Upper lobe of left lung (tissue), 6 donors: Measurements from ENCODE around the gene TMPRSS4. TPM values are rescaled to one million over a fixed set of nuclear protein-coding genes. Genes with fewer than 3 reads are reported as not detected.
A peak's percentile ranks its signal among the peaks of the same experiment; 100 is the strongest.

Experiments
- ATAC-seq, 2 donors: fragments of 200-7000 bp; cut with Tn5 transposase; one replicate each; pipeline ENCODE4 v1.9.1; 2022; ENCODE audit warnings: mild to moderate bottlenecking in 2 of 2, moderate library complexity in 2 of 2; ENCODE audit not compliant: low FRiP score in 2 of 2
- DNase-seq, 2 donors: peaks; one replicate each; pipeline ENCODE4 v3.0.0-alpha.2; 2019 to 2020
- H3K27ac ChIP-seq, 4 donors: fragments of 200-600 bp; sonication (generic); one replicate each; pipeline ENCODE4 v1.5.1; 2016 to 2019
- H3K27me3 ChIP-seq, 4 donors: fragments of 200-600 bp; sonication (generic); one replicate each; pipeline ENCODE4 v1.5.1; 2017 to 2019
- H3K36me3 ChIP-seq, 4 donors: fragments of 200-600 bp; sonication (generic); one replicate each; pipeline ENCODE4 v1.5.1; 2016 to 2019
- H3K4me1 ChIP-seq, 4 donors: fragments of 200-600 bp; sonication (generic); one replicate each; pipeline ENCODE4 v1.5.1; 2018 to 2019
- H3K4me3 ChIP-seq, 4 donors: fragments of 200-600 bp; sonication (generic); one replicate each; pipeline ENCODE4 v1.5.1; 2017 to 2019; ENCODE audit warnings: mild to moderate bottlenecking in 2 of 4, moderate library complexity in 1 of 4
- H3K9me3 ChIP-seq, 4 donors: fragments of 200-600 bp; sonication (generic); one replicate each; pipeline ENCODE4 v1.5.1; 2018 to 2019
- EP300 ChIP-seq, 4 donors: sonication (generic); formaldehyde crosslinking; IDR thresholded peaks; one replicate each; pipeline ENCODE4 v1.5.1; 2017; ENCODE audit warnings: antibody characterized with exemption in 4 of 4, control low read depth in 2 of 4
- POLR2A ChIP-seq, 4 donors: fragments of 450-650 bp; IDR thresholded peaks; one replicate each; pipeline ENCODE4 v1.5.1; 2016 to 2017; ENCODE audit warnings: antibody characterized with exemption in 4 of 4, mild to moderate bottlenecking in 2 of 4
- POLR2AphosphoS5 ChIP-seq, 2 donors: sonication (generic); formaldehyde crosslinking; IDR thresholded peaks; one replicate each; pipeline ENCODE4 v1.5.1; 2017; ENCODE audit warnings: antibody characterized with exemption in 2 of 2
- WGBS, 2 donors: methylation state at CpG; one replicate each; pipeline ENCODE4 v1.1.5; 2017 to 2018; 5-methylcytosine and 5-hydroxymethylcytosine counted together
- total RNA-seq, 6 donors: library from RNA; depleted of rRNA in 4 of 6; stranded (reverse); fragments of >200 nt in 4 of 6; gene quantifications; one replicate each; pipeline versions ENCODE4 v1.1.0 to v1.2.1, GENCODE V29; 2016 to 2021
- TF ChIP-seq, protein P1 (sequence below), 6 experiments: fragments of 450-650 bp in 4 of 6; fragments of 200-600 bp in 2 of 6; sonication (generic) in 2 of 6; IDR thresholded peaks; one replicate each; pipeline ENCODE4 v1.5.1; 2016 to 2019; ENCODE audit warnings: antibody characterized with exemption in 6 of 6
- donor health status: DM: no; HTN: no; CAD: no; lungs with moderate emphysema.
- donor health status: DM: no; HTN: yes; CAD: no; lungs with severe emphysema.

TMPRSS4 gene
- total RNA-seq, 6 donors from 2014 or later, result 1.6 to 14.3 (median 3.1) TPM

DNA sequence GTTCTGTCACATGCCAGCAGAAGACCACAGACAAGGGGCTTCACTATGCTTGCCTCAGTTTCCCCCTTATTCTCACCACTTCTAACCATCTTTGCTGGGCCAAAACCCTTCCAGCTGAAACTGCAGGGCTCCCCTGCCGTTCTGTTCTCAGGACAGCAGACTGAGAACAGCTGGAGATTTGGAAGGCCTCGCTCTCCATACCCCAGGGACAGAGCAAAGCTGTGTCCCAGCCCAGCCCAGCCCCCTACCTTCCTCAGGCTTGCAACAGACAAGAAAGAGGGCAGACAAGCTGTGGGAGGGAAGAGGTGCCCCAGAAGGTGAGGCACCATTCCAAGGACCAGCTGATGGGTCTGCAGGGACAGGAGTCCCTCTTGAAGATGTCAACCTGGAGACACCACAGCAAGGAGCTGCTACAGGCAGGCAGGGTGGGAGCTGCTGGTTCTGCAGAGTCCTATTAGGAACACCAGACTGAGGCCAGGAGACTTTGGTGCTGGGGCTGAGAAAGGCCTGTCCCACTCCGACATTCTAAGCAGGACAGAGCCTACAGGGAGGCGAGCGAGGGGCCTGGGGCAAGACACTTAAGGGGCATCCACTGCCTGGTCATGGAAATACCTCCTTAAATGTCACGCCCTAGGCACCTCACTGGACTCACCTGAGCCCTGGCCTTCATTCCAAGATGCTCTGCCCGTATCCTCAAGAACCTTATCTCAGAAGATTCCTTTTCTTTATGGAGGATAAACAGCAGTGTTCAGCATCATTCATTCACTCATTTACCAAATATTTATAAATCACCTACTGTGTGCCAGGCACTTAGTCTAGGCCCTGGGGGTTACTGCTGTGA, 92.6 kb downstream of the TMPRSS4 start:
- peaks cover 0 to 2% (median 0%) of the 10 kb centered on the region in 4 donors for H3K27me3 ChIP-seq
- peaks cover 3 to 12% (median 7%) of the 10 kb centered on the region in 4 donors for H3K4me1 ChIP-seq
- WGBS, 2 donors, result 73 to 78% methylated on average over 7 of the region's 7 CpGs
- no peak overlapping the region for H3K27ac ChIP-seq
- no peaks in the 10 kb centered on the region for H3K9me3 ChIP-seq
- no peaks in the 10 kb centered on the region for H3K36me3 ChIP-seq
- no peak for ATAC-seq
- TF ChIP-seq EP300 (IDR thresholded peaks at IDR 0.05) (no peak), POLR2A (IDR thresholded peaks at IDR 0.05) (no peak)
- TF ChIP-seq, protein P1, sequence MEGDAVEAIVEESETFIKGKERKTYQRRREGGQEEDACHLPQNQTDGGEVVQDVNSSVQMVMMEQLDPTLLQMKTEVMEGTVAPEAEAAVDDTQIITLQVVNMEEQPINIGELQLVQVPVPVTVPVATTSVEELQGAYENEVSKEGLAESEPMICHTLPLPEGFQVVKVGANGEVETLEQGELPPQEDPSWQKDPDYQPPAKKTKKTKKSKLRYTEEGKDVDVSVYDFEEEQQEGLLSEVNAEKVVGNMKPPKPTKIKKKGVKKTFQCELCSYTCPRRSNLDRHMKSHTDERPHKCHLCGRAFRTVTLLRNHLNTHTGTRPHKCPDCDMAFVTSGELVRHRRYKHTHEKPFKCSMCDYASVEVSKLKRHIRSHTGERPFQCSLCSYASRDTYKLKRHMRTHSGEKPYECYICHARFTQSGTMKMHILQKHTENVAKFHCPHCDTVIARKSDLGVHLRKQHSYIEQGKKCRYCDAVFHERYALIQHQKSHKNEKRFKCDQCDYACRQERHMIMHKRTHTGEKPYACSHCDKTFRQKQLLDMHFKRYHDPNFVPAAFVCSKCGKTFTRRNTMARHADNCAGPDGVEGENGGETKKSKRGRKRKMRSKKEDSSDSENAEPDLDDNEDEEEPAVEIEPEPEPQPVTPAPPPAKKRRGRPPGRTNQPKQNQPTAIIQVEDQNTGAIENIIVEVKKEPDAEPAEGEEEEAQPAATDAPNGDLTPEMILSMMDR (IDR thresholded peaks at IDR 0.05), result no peak
- no peak for DNase-seq
- no peak overlapping the region for H3K4me3 ChIP-seq

DNA sequence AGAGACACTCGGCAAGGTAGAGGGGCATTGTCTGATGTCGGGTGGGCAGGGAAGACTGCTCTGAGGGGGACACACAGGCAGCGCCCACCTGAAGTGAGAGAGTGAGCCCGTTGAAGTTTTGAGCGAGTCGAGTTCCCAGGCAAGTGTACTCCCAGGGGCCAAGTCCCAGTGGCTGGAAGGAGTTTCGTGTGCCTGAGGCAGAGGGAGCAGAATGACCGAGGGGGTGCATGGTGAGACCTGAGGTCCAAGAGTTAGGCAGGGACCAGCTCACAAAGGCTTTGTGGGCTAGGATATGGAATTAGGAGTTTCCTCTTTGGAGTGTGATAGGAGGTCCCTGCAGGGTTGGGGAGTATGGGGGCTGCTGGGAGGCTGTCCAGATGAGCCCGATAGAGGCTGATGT, 93.4 kb downstream of the TMPRSS4 start:
- DNase-seq (no peak), ATAC-seq (no peak)
- Histone ChIP-seq H3K27ac (no peak overlapping the region), H3K4me3 (no peak overlapping the region), H3K9me3 (no peaks in the 10 kb centered on the region), H3K36me3 (no peaks in the 10 kb centered on the region), H3K4me1 (peaks cover 3 to 19% (median 11%) of the 10 kb centered on the region in 4 donors), H3K27me3 (peaks cover 0 to 2% (median 0%) of the 10 kb centered on the region in 4 donors)
- TF ChIP-seq POLR2AphosphoS5 (IDR thresholded peaks at IDR 0.05), result no peak
- no peak for TF ChIP-seq POLR2A (IDR thresholded peaks at IDR 0.05)
- TF ChIP-seq, protein P1 (IDR thresholded peaks at IDR 0.05), result no peak
- TF ChIP-seq EP300 (IDR thresholded peaks at IDR 0.05), result no peak
- WGBS, 2 donors, result 75 to 78% methylated on average over 9 of the region's 9 CpGs

DNA sequence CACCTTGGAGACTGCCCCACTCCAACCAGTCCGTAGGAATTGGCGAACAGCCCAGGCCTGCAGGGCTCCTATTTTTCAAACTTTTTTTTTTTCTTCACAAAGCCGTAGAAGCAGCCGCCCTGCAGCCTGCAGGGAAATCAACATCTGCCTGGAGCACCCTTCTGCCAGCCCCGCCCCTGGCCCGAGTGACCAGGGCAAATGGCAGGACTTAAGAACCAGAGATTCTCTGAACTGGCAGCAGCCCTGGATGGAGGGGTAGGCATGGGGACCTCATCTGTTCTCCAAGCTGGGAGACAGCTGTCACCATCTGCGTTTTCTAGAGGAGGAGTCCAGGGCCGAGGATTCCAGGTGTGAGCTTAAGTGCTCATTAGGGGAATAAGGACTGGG, 94.0 kb downstream of the TMPRSS4 start:
- H3K36me3 ChIP-seq, result no peaks in the 10 kb centered on the region
- H3K9me3 ChIP-seq, result no peaks in the 10 kb centered on the region
- no peak overlapping the region for H3K4me3 ChIP-seq
- WGBS, 2 donors, result 45 to 47% methylated on average over 4 to 8 of the region's 8 CpGs
- peaks cover 0 to 2% (median 0%) of the 10 kb centered on the region in 4 donors for H3K27me3 ChIP-seq
- DNase-seq (peak in 1 of 2 donors; percentile 57), ATAC-seq (no peak)
- peaks cover 5 to 25% (median 13%) of the 10 kb centered on the region in 4 donors for H3K4me1 ChIP-seq
- H3K27ac ChIP-seq, result no peak overlapping the region
- TF ChIP-seq EP300 (IDR thresholded peaks at IDR 0.05) (no peak), POLR2AphosphoS5 (IDR thresholded peaks at IDR 0.05) (no peak)
- TF ChIP-seq, protein P1 (IDR thresholded peaks at IDR 0.05), result no peak

Other genes with a start within 250 kb of the TMPRSS4 start
- 10 to 100 TPM; 16.2 to 61.4 (median 33.8) TPM for gene FXYD6, start 200.4 kb upstream of the TMPRSS4 start, total RNA-seq
- gene TMPRSS13, start 147.7 kb upstream of the TMPRSS4 start, total RNA-seq, result 10 to 100 TPM in 2 of 6 donors, 1 to 10 TPM in 4; 4.6 to 26.2 (median 6.1) TPM
- gene IL10RA, start 90.7 kb upstream of the TMPRSS4 start, total RNA-seq, result 100 to 1,000 TPM in 1 of 6 donors, 10 to 100 TPM in 5; 30.7 to 139 (median 46.1) TPM
- not detected for gene SMIM35, start 9.9 kb downstream of the TMPRSS4 start, total RNA-seq
- gene SCN4B, start 75.7 kb downstream of the TMPRSS4 start, total RNA-seq, result 1 to 10 TPM in 5 of 6 donors, under 1 TPM in 1; under 0.01 to 5.5 (median 3.3) TPM
- 1 to 10 TPM in 1 of 6 donors, under 1 TPM in 3, not detected in 2; 0.22 to 2.4 (median 0.32) TPM for gene SCN2B, start 99.6 kb downstream of the TMPRSS4 start, total RNA-seq
- 100 to 1,000 TPM in 2 of 6 donors, 10 to 100 TPM in 4; 33.0 to 105 (median 49.5) TPM for gene JAML, start 147.9 kb downstream of the TMPRSS4 start, total RNA-seq
- gene MPZL3, start 175.3 kb downstream of the TMPRSS4 start, total RNA-seq, result 10 to 100 TPM in 4 of 6 donors, 1 to 10 TPM in 2; 2.3 to 27.7 (median 10.4) TPM
- gene MPZL2, start 187.2 kb downstream of the TMPRSS4 start, total RNA-seq, result 100 to 1,000 TPM in 3 of 6 donors, 10 to 100 TPM in 3; 51.6 to 146 (median 110) TPM
- gene CD3E, start 227.7 kb downstream of the TMPRSS4 start, total RNA-seq, result 10 to 100 TPM in 2 of 6 donors, 1 to 10 TPM in 4; 3.9 to 13.6 (median 9.1) TPM